ENCODE data around the gene PTPN7. TPM values are rescaled to one million over a fixed set of nuclear protein-coding genes. Genes with fewer than 3 reads are reported as not detected.

PTPN7 gene
- total RNA-seq, 1 experiment from 2014 or later, result 2.2 TPM

GRCh38 chr1:202110977-202111376 is 49.4 kb downstream of the PTPN7 start:
- no peak overlapping the region for H3K4me3 ChIP-seq (ENCODE audit: low read depth, low read length, poor library complexity, severe bottlenecking)
- H3K36me3 ChIP-seq (ENCODE audit: insufficient read depth, low read length, poor library complexity, severe bottlenecking), result no peaks in the 10 kb centered on the region
- no peaks in the 10 kb centered on the region for H3K27me3 ChIP-seq (replicated peaks; ENCODE audit: insufficient read depth, low read depth, low read length, poor library complexity)
- no peak for DNase-seq (ENCODE audit: low spot score)
- H3K4me1 ChIP-seq (ENCODE audit: insufficient read depth, low read length, poor library complexity, severe bottlenecking), result peaks cover 3% of the 10 kb centered on the region
- ChIA-PET POLR2A (ENCODE audit: low non-redundant PET) (no interaction called here), CTCF (no interaction called here)
- intact Hi-C loops (cut with micrococcal nuclease; ENCODE audit: unreplicated experiment), result no loop called here
- TF ChIP-seq EZH2 (IDR thresholded peaks at IDR 0.05; ENCODE audit: borderline replicate concordance, low read depth, low read length, poor library complexity, severe bottlenecking), result no peak
- no peak for TF ChIP-seq CTCF (conservative IDR thresholded peaks at IDR 0.05; ENCODE audit: low read depth, low read length)
- no peak overlapping the region for H3K27ac ChIP-seq (ENCODE audit: low read depth, low read length, poor library complexity, severe bottlenecking)
- BruUV-seq (replicated peaks), result no TSS peak
- no peaks in the 10 kb centered on the region for H3K9me3 ChIP-seq (ENCODE audit: low read depth, low read length, poor library complexity, severe bottlenecking)

GRCh38 chr1:202107801-202108731 is 52.3 kb downstream of the PTPN7 start:
- no peak overlapping the region for H3K4me3 ChIP-seq (ENCODE audit: low read depth, low read length, poor library complexity, severe bottlenecking)
- TF ChIP-seq EZH2 (IDR thresholded peaks at IDR 0.05; ENCODE audit: borderline replicate concordance, low read depth, low read length, poor library complexity, severe bottlenecking) (no peak), CTCF (conservative IDR thresholded peaks at IDR 0.05; ENCODE audit: low read depth, low read length) (no peak)
- intact Hi-C loops (cut with micrococcal nuclease; ENCODE audit: unreplicated experiment), result no loop called here
- CTCF ChIA-PET, result no interaction called here
- H3K4me1 ChIP-seq (ENCODE audit: insufficient read depth, low read length, poor library complexity, severe bottlenecking), result peaks cover 8% of the 10 kb centered on the region
- no TSS peak for BruUV-seq (replicated peaks)
- no peak overlapping the region for H3K27ac ChIP-seq (ENCODE audit: low read depth, low read length, poor library complexity, severe bottlenecking)
- H3K27me3 ChIP-seq (replicated peaks; ENCODE audit: insufficient read depth, low read depth, low read length, poor library complexity), result no peaks in the 10 kb centered on the region
- no peak for DNase-seq (ENCODE audit: low spot score)
- H3K36me3 ChIP-seq (ENCODE audit: insufficient read depth, low read length, poor library complexity, severe bottlenecking), result no peaks in the 10 kb centered on the region
- POLR2A ChIA-PET (ENCODE audit: low non-redundant PET), result no interaction called here
- no peaks in the 10 kb centered on the region for H3K9me3 ChIP-seq (ENCODE audit: low read depth, low read length, poor library complexity, severe bottlenecking)

DNA sequence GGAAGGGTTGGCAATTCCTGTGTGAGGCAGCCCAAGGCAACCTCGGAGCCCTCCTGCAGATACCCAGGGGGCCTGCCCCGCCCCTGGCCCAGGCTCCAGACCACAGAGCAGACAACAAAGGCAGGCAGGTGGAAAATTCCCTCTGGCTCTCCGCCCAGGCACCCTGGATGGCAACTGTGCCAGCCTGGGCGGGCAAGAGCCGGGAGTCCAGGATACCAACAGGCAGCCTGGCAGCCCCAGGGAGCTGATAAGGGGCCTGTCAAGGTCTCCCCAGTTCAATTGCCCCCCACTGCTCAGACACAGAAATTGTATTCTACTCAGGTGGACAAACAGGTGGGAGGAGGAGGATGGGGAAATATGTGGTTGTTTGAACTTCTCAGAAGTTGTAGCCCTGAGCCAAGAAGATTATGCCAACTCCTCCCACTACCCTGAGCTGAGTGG is 53.1 kb downstream of the PTPN7 start:
- Histone ChIP-seq H3K9me3 (ENCODE audit: low read depth, low read length, poor library complexity, severe bottlenecking) (no peaks in the 10 kb centered on the region), H3K36me3 (ENCODE audit: insufficient read depth, low read length, poor library complexity, severe bottlenecking) (no peaks in the 10 kb centered on the region), H3K27me3 (replicated peaks; ENCODE audit: insufficient read depth, low read depth, low read length, poor library complexity) (no peaks in the 10 kb centered on the region), H3K4me3 (ENCODE audit: low read depth, low read length, poor library complexity, severe bottlenecking) (no peak overlapping the region), H3K27ac (ENCODE audit: low read depth, low read length, poor library complexity, severe bottlenecking) (no peak overlapping the region), H3K4me1 (ENCODE audit: insufficient read depth, low read length, poor library complexity, severe bottlenecking) (peaks cover 8% of the 10 kb centered on the region)
- TF ChIP-seq EZH2 (IDR thresholded peaks at IDR 0.05; ENCODE audit: borderline replicate concordance, low read depth, low read length, poor library complexity, severe bottlenecking), result no peak
- TF ChIP-seq CTCF (conservative IDR thresholded peaks at IDR 0.05; ENCODE audit: low read depth, low read length), result no peak
- no TSS peak for BruUV-seq (replicated peaks)
- no peak for DNase-seq (ENCODE audit: low spot score)
- intact Hi-C loops (cut with micrococcal nuclease; ENCODE audit: unreplicated experiment), result no loop called here
- ChIA-PET POLR2A (ENCODE audit: low non-redundant PET) (no interaction called here), CTCF (no interaction called here)
